C4-2B (cell line): ENCODE data around the gene ZFYVE21.

Experiments
- ZFX ChIP-seq: fragments of 450-650 bp; IDR thresholded peaks from 2 replicates; pipeline ENCODE4 v1.6.1; 2017
- TF ChIP-seq, protein P1 (sequence below): fragments of 450-650 bp; conservative IDR thresholded peaks from 2 replicates; pipeline ENCODE4 v1.5.1; 2017; ENCODE audit warnings: mild to moderate bottlenecking

DNA sequence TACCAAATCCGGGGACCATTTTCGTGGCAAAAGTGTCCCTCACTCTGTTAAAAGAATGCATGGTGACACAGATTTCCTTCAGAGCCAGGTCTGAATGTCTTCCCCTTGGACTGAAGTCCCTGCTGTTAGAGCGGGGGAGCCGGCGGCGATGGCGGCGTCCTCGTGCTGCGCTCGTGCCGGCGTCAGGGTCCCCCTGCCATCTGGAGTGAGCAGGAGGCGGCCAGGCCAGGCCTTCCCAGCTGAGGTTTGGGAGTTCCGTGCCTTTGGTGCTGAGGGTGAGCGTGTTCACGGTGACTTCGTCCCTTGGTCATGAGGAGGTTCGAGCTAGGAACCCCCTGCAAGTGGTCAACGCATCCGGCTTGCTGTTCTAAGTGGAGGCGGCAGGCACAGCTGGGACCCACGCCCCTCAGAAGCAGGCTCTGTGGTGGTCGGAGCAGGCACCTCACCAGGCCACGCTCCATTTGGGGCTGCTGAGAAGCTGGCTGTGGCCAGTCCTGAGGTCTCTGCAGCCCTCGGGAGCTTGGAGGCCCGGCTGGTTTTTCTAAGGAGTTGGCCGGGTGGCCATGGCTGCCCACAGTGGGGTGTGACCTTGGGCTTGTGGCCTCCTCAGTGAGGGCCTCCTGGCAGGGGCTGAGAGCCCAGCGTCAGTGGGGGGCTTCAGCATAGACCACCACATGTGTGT lies 9.5 kb downstream of the ZFYVE21 start:
- TF ChIP-seq, protein P1, sequence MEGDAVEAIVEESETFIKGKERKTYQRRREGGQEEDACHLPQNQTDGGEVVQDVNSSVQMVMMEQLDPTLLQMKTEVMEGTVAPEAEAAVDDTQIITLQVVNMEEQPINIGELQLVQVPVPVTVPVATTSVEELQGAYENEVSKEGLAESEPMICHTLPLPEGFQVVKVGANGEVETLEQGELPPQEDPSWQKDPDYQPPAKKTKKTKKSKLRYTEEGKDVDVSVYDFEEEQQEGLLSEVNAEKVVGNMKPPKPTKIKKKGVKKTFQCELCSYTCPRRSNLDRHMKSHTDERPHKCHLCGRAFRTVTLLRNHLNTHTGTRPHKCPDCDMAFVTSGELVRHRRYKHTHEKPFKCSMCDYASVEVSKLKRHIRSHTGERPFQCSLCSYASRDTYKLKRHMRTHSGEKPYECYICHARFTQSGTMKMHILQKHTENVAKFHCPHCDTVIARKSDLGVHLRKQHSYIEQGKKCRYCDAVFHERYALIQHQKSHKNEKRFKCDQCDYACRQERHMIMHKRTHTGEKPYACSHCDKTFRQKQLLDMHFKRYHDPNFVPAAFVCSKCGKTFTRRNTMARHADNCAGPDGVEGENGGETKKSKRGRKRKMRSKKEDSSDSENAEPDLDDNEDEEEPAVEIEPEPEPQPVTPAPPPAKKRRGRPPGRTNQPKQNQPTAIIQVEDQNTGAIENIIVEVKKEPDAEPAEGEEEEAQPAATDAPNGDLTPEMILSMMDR = no peak
- TF ChIP-seq ZFX = no peak
